Sigmoid colon (tissue), 7 donors: ENCODE results near the gene NUP98. TPM values are rescaled to one million over a fixed set of nuclear protein-coding genes. Genes with fewer than 3 reads are reported as not detected.

Experiments
- DNase-seq: peaks from one replicate; pipeline ENCODE4 v3.0.0-alpha.2; 2019
- H3K27ac ChIP-seq, 4 donors: fragments of 200-600 bp; sonication (generic); one replicate each; pipeline ENCODE4 v1.5.1; 2016 to 2019; ENCODE audit warnings: mild to moderate bottlenecking in 1 of 4
- H3K27me3 ChIP-seq, 3 donors: fragments of 200-600 bp; sonication (generic); one replicate each; pipeline ENCODE4 v1.5.1; 2019; ENCODE audit warnings: mild to moderate bottlenecking in 1 of 3
- H3K36me3 ChIP-seq, 4 donors: fragments of 200-600 bp; sonication (generic); one replicate each; pipeline ENCODE4 v1.5.1; 2016 to 2019
- H3K4me1 ChIP-seq, 4 donors: fragments of 200-600 bp; sonication (generic); one replicate each; pipeline ENCODE4 v1.5.1; 2017 to 2019
- H3K4me3 ChIP-seq, 4 donors: fragments of 200-600 bp; sonication (generic); one replicate each; pipeline ENCODE4 v1.5.1; 2017 to 2019; ENCODE audit warnings: mild to moderate bottlenecking in 2 of 4, moderate library complexity in 1 of 4
- H3K9me3 ChIP-seq, 4 donors: fragments of 200-600 bp in 3 of 4; sonication (generic) in 3 of 4; one replicate each; pipeline versions ENCODE4 v1.5.1 to v1.6.1; 2013 to 2019
- EP300 ChIP-seq, 4 donors: sonication (generic); formaldehyde crosslinking; IDR thresholded peaks; one replicate each; pipeline ENCODE4 v1.6.1; 2017; ENCODE audit warnings: antibody characterized with exemption in 4 of 4
- POLR2A ChIP-seq, 2 donors: fragments of 450-650 bp; IDR thresholded peaks; one replicate each; pipeline ENCODE4 v1.6.1; 2016; ENCODE audit warnings: antibody characterized with exemption in 2 of 2, mild to moderate bottlenecking in 2 of 2, moderate library complexity in 2 of 2
- POLR2AphosphoS5 ChIP-seq, 4 donors: sonication (generic); formaldehyde crosslinking; IDR thresholded peaks; one replicate each; pipeline ENCODE4 v1.6.1; 2017; ENCODE audit warnings: antibody characterized with exemption in 4 of 4
- WGBS, 2 donors: extraction: QIAGEN DNeasy Blood & Tissue Kit; methylation state at CpG; one replicate each; pipeline ENCODE4 v1.1.7; 2013; 5-methylcytosine and 5-hydroxymethylcytosine counted together
- intact Hi-C: fragments of 100-400 bp; cut with DNase I; formaldehyde crosslinking; loops from one replicate; pipeline ENCODE4 v1.15.1; 2023
- polyA plus RNA-seq, 3 donors: library from polyadenylated mRNA; stranded (reverse); fragments of 200-250 nt; gene quantifications; one replicate each; pipeline ENCODE4 v1.2.3, GENCODE V29; 2013
- total RNA-seq, 4 donors: library from RNA; depleted of rRNA; stranded (reverse); fragments of >200 nt; gene quantifications; one replicate each; pipeline ENCODE4 v1.1.0, GENCODE V29; 2016
- TF ChIP-seq, protein P1 (sequence below), 4 experiments: fragments of 450-650 bp in 3 of 4; fragments of 200-600 bp in 1 of 4; IDR thresholded peaks; one replicate each; pipeline ENCODE4 v1.5.1; 2016 to 2019; ENCODE audit warnings: antibody characterized with exemption in 4 of 4, mild to moderate bottlenecking in 3 of 4, moderate library complexity in 2 of 4
- donor health status: healthy with polysubstance abuse.
- donor health status: Bipolar disorder and iron deficiency.
- donor health status: healthy.

The NUP98 gene
- total and polyA plus RNA-seq, 7 donors: 14.4 to 158 (median 83.5) TPM

DNA sequence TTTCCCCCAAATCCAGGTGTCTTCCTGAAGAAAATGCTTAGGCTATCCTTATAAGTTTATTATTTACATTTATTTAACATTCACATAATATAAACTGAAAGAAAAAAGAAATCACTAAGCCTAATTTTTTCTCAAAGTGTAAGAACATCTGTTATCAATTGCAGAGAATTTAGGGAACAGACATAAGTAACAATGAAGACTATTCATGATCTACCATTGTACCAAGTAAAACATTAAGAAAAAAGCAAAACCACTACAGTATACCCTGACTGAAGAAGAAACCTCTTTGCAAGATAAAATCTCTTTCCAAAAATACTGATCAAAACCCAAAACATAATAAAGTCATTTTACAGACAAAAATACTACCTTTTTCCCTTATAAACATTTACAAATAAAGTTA, 60.5 kb downstream of the NUP98 start:
- Histone ChIP-seq H3K27me3 (no peaks in the 10 kb centered on the region), H3K4me1 (no peaks in the 10 kb centered on the region), H3K4me3 (no peak overlapping the region), H3K9me3 (no peaks in the 10 kb centered on the region), H3K36me3 (peaks cover 14 to 86% (median 41%) of the 10 kb centered on the region in 4 donors), H3K27ac (no peak overlapping the region)
- DNase-seq: no peak
- TF ChIP-seq POLR2A (IDR thresholded peaks at IDR 0.05) (no peak), POLR2AphosphoS5 (IDR thresholded peaks at IDR 0.05) (no peak), EP300 (IDR thresholded peaks at IDR 0.05) (no peak)
- TF ChIP-seq, protein P1, sequence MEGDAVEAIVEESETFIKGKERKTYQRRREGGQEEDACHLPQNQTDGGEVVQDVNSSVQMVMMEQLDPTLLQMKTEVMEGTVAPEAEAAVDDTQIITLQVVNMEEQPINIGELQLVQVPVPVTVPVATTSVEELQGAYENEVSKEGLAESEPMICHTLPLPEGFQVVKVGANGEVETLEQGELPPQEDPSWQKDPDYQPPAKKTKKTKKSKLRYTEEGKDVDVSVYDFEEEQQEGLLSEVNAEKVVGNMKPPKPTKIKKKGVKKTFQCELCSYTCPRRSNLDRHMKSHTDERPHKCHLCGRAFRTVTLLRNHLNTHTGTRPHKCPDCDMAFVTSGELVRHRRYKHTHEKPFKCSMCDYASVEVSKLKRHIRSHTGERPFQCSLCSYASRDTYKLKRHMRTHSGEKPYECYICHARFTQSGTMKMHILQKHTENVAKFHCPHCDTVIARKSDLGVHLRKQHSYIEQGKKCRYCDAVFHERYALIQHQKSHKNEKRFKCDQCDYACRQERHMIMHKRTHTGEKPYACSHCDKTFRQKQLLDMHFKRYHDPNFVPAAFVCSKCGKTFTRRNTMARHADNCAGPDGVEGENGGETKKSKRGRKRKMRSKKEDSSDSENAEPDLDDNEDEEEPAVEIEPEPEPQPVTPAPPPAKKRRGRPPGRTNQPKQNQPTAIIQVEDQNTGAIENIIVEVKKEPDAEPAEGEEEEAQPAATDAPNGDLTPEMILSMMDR (IDR thresholded peaks at IDR 0.05): no peak
- intact Hi-C loops: no loop called here

DNA sequence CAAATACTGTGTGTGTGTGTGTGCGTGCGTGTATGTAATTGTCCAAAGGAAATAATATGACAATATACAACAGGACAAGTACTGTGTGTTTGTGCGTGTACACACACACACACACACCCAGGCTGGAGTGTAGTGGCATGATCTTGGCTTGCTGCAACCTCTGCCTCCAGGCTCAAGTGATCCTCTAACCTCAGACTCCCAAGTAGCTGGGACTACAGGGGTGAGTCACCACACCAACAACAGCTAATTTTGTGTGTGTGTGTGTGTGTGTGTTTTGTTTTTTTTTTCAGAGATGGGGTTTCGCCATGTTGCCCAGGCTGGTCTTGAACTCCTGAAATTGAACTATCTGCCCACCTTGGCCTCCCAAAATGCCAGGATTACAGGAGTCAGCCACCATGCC, 61.5 kb downstream of the NUP98 start:
- no peak for DNase-seq
- H3K36me3 ChIP-seq: peaks cover 23 to 86% (median 49%) of the 10 kb centered on the region in 4 donors
- no peaks in the 10 kb centered on the region for H3K27me3 ChIP-seq
- no peak overlapping the region for H3K4me3 ChIP-seq
- intact Hi-C loops: no loop called here
- 98 to 99% methylated on average over 4 of the region's 4 CpGs for WGBS, 2 donors
- no peaks in the 10 kb centered on the region for H3K4me1 ChIP-seq
- no peak for TF ChIP-seq POLR2AphosphoS5 (IDR thresholded peaks at IDR 0.05)
- TF ChIP-seq, protein P1 (IDR thresholded peaks at IDR 0.05): no peak
- TF ChIP-seq POLR2A (IDR thresholded peaks at IDR 0.05): no peak
- no peak for TF ChIP-seq EP300 (IDR thresholded peaks at IDR 0.05)
- no peak overlapping the region for H3K27ac ChIP-seq
- no peaks in the 10 kb centered on the region for H3K9me3 ChIP-seq

- no peak for DNase-seq
- Histone ChIP-seq H3K27me3 (no peaks in the 10 kb centered on the region), H3K27ac (no peak overlapping the region), H3K4me1 (no peaks in the 10 kb centered on the region), H3K4me3 (no peak overlapping the region), H3K9me3 (no peaks in the 10 kb centered on the region), H3K36me3 (peaks cover 33 to 87% (median 58%) of the 10 kb centered on the region in 4 donors)
- no peak for TF ChIP-seq POLR2A (IDR thresholded peaks at IDR 0.05)
- TF ChIP-seq, protein P1 (IDR thresholded peaks at IDR 0.05): no peak
- TF ChIP-seq EP300 (IDR thresholded peaks at IDR 0.05): no peak
- TF ChIP-seq POLR2AphosphoS5 (IDR thresholded peaks at IDR 0.05): no peak
- intact Hi-C loops: no loop called here
- 87 to 92% methylated on average over 8 of the region's 8 CpGs for WGBS, 2 donors
Measured at GRCh38 chr11:3732671-3733436, 64.5 kb downstream of the NUP98 start.

GRCh38 chr11:3723014-3723708, 74.2 kb downstream of the NUP98 start:
- TF ChIP-seq POLR2AphosphoS5 (IDR thresholded peaks at IDR 0.05): peak in 1 of 4 donors; percentile 53
- TF ChIP-seq POLR2A (IDR thresholded peaks at IDR 0.05): no peak
- WGBS, 2 donors: 64 to 76% methylated on average over 6 of the region's 6 CpGs
- intact Hi-C loops: no loop called here
- Histone ChIP-seq H3K27me3 (no peaks in the 10 kb centered on the region), H3K27ac (no peak overlapping the region), H3K4me3 (no peak overlapping the region), H3K9me3 (no peaks in the 10 kb centered on the region), H3K36me3 (peaks cover 13 to 95% (median 50%) of the 10 kb centered on the region in 4 donors), H3K4me1 (no peaks in the 10 kb centered on the region)
- DNase-seq: no peak

DNA sequence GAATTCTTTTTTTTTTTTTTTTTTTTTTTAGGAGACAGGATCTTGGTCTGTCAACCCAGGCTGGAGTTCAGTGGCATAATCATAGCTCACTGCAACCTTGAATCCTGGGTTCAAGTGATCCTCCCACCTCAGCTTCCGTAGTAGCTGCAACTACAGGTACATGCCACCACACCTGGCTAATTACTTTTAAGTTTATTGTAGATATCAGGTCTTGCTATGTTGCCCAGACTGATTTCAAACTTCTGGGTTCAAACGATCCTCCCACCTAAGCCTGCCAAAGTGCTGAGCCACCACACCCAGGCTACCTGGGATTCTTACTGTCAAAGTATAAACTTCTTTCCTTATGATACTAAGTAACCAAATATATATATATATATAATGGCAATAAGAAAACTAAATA, 75.3 kb downstream of the NUP98 start:
- Histone ChIP-seq H3K4me1 (no peaks in the 10 kb centered on the region), H3K27me3 (no peaks in the 10 kb centered on the region), H3K36me3 (peaks cover 20 to 95% (median 50%) of the 10 kb centered on the region in 4 donors), H3K27ac (no peak overlapping the region), H3K9me3 (no peaks in the 10 kb centered on the region), H3K4me3 (no peak overlapping the region)
- intact Hi-C loops: no loop called here
- no peak for DNase-seq
- TF ChIP-seq, protein P1 (IDR thresholded peaks at IDR 0.05): no peak
- WGBS, 2 donors: 33 to 76% methylated on average over 2 of the region's 2 CpGs
